VCaP (cell line): ENCODE measurements around the gene EMILIN3.
"Not testable (repeated sequence)": the region's sequence is repeated elsewhere in the genome, so short reads cannot be mapped to it uniquely, and the experiment has no call there.

Source experiments
- H3K27ac ChIP-seq: fragments of 450-650 bp; 2 replicates; pipeline ENCODE4 v1.5.1; 2017
- TF ChIP-seq, protein P1 (sequence below): fragments of 450-650 bp; conservative IDR thresholded peaks from 2 replicates; pipeline ENCODE4 v1.5.1; 2017; ENCODE audit warnings: mild to moderate bottlenecking, moderate library complexity

EMILIN3 gene

DNA sequence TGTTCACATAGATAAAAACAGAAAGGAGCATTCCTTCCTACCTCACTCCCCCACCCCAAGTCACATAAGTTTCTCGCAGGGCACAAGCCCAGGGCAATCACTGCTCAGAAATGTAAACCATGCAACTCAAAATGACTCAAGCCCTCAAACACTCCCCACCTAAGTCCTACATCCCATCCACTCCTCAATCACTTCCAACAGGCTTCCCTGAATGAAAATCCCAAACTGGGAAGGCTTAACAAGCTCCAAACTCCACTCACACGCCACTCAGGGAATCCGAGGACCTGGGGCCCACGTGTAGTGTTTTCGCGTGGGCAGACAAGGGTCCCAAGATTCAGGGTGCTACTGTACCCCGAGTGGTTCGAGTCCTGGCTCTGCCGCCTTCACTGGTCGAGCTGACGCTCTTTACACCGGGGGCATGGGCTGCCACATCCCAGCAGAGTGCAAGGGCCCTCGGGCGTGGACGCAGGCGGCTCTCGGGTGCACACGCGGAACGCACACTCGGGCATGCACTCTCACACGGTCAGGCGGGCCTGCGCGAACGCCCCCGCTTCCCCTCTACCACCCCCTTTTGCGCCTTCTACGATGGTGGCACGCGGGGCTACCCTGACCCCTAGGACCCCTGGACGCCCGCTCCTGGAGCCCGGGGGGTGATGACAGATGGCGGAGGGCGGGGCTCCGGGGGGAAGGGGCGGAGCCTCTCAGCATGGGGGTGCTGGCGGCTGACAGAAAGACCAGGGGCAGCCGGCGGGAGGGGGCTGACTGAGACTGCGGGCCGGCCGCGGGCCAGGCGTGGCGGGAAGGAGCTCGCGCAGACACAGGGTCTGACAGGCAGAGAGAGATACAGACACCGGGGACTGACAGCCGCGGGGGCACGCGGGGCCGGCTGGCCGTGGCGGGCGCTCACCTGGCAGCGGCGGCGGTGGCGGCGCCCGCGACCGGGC is 49.7 kb downstream of the EMILIN3 start:
- TF ChIP-seq, protein P1, sequence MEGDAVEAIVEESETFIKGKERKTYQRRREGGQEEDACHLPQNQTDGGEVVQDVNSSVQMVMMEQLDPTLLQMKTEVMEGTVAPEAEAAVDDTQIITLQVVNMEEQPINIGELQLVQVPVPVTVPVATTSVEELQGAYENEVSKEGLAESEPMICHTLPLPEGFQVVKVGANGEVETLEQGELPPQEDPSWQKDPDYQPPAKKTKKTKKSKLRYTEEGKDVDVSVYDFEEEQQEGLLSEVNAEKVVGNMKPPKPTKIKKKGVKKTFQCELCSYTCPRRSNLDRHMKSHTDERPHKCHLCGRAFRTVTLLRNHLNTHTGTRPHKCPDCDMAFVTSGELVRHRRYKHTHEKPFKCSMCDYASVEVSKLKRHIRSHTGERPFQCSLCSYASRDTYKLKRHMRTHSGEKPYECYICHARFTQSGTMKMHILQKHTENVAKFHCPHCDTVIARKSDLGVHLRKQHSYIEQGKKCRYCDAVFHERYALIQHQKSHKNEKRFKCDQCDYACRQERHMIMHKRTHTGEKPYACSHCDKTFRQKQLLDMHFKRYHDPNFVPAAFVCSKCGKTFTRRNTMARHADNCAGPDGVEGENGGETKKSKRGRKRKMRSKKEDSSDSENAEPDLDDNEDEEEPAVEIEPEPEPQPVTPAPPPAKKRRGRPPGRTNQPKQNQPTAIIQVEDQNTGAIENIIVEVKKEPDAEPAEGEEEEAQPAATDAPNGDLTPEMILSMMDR = no peak
- peak overlapping the region; percentile 85 for H3K27ac ChIP-seq

DNA sequence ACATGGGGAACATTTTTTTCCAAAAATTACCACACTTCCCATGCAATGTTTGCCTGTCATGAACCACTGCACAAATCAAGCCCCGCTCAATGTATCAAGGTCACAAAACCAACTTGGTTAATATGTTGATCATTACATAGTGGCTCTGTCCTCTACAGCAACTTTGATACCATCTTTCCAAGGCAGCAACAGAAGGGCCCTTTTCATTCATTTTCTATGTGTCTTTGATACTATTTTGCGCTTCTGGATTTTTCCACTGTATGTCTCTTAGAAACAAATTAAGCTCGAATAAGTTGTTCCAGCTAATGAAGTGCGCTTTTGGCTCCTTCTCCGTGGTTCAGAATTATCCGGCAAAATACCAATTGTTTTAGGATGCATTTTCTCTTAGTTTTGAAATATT is 50.6 kb downstream of the EMILIN3 start:
- TF ChIP-seq, protein P1 = no peak

GRCh38 chr20:41314386-41314785 is 52.2 kb downstream of the EMILIN3 start:
- no peak overlapping the region for H3K27ac ChIP-seq
- TF ChIP-seq, protein P1 = no peak

More for the DNA sequence above, 50.6 kb downstream of the EMILIN3 start:
- peak overlapping the region; percentile 85 for H3K27ac ChIP-seq

DNA sequence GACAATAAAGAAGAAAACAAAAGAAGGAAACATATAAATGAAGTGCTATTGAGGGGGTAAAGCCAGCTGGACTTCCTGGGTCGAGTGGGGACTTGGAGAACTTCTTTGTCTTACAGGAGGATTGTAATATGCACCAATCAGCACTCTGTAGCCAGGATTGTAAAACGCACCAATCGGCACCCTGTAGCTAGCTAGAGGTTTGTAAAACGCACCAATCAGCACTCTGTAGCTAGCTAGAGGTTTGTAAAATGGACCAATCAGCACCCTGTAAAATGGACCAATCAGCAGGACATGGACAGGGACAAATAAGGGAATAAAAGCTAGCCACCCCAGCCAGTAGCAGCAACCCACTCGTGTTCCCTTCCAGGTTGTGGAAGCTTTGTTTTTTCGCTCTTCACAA is 54.6 kb downstream of the EMILIN3 start:
- H3K27ac ChIP-seq = not testable (repeated sequence)
